Ureter (tissue), 1 donor: Measurements from ENCODE around the gene ACSS1. TPM values are rescaled to one million over a fixed set of nuclear protein-coding genes. Genes with fewer than 3 reads are reported as not detected.

Experiments
- DNase-seq: peaks from one replicate; pipeline ENCODE4 v3.0.0-alpha.2; 2020; ENCODE audit warnings: low spot score
- total RNA-seq: library from RNA; stranded (reverse); gene quantifications from one replicate; pipeline ENCODE4 v1.2.4, GENCODE V29; 2023
- donor health status: DM: yes; HTN: yes; CAD: no.

The ACSS1 gene
- total RNA-seq, 1 donor from 2014 or later = 33.7 TPM

- DNase-seq = no peak
Observed at GRCh38 chr20:25058847-25059810, 1.2 kb upstream of the ACSS1 start.

- DNase-seq = peak; percentile 82
Observed at GRCh38 chr20:25057234-25058050, 497 bp downstream of the ACSS1 start.

- no peak for DNase-seq
Observed at GRCh38 chr20:25056690-25057233, 1.2 kb downstream of the ACSS1 start.

- no peak for DNase-seq
Observed at GRCh38 chr20:25055711-25056495, 2.0 kb downstream of the ACSS1 start.

GRCh38 chr20:25054995-25055629 is 2.8 kb downstream of the ACSS1 start:
- DNase-seq = no peak

GRCh38 chr20:25054096-25054820 is 3.7 kb downstream of the ACSS1 start:
- no peak for DNase-seq

GRCh38 chr20:25053255-25054031 is 4.5 kb downstream of the ACSS1 start:
- no peak for DNase-seq

GRCh38 chr20:25052255-25053194 is 5.4 kb downstream of the ACSS1 start:
- no peak for DNase-seq

GRCh38 chr20:25051386-25052155 is 6.4 kb downstream of the ACSS1 start:
- DNase-seq = peak; percentile 22

GRCh38 chr20:25050501-25051350 is 7.2 kb downstream of the ACSS1 start:
- peak; percentile 37 for DNase-seq

- DNase-seq = no peak
Observed at GRCh38 chr20:25050082-25050481, 7.9 kb downstream of the ACSS1 start.

- DNase-seq = no peak
Observed at GRCh38 chr20:25049261-25050060, 8.5 kb downstream of the ACSS1 start.

- no peak for DNase-seq
Observed at GRCh38 chr20:25048519-25048952, 9.4 kb downstream of the ACSS1 start.

- DNase-seq = no peak
Observed at GRCh38 chr20:25047766-25048165, 10.2 kb downstream of the ACSS1 start.
